ENCODE results near the gene NPAS3.

DNA sequence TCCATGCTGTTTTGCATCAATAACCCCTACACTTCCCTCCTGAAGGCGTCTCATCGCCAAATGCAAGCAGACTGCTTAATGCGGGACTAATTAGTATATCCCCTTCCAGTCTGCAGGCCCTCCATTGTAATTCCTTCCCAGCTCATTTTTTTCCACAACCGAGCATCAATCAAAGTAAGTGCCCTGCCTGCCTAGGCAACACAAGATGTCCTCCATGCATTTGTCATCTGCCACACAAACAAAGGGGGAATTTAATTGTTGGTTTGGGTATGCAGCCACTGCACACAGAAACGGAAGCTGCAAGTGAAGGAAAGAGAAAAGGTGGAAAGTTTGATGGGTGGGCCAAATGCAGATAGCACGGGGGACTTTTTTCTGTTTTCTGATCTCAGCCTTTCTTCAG lies 844.2 kb downstream of the NPAS3 start:
- TF ChIP-seq CTCF (IDR thresholded peaks at IDR 0.05 in 2 of 3, conservative IDR thresholded peaks at IDR 0.05 in 1 of 3; ENCODE audit: borderline replicate concordance in 1 of 3, insufficient read depth in 1 of 3, low read depth in 2 of 3, low read length in 2 of 3) (no peak), MAX (IDR thresholded peaks at IDR 0.05) (no peak), CEBPB (IDR thresholded peaks at IDR 0.05; ENCODE audit: low read depth) (no peak), POLR2A (IDR thresholded peaks at IDR 0.05; ENCODE audit: borderline replicate concordance, extremely low read depth, insufficient read depth, insufficient read length) (no peak), JUND (IDR thresholded peaks at IDR 0.05) (no peak), POLR2AphosphoS5 (IDR thresholded peaks at IDR 0.05; ENCODE audit: low read depth, low read length) (no peak), SP1 (IDR thresholded peaks at IDR 0.05; ENCODE audit: low read depth) (no peak), EZH2 (IDR thresholded peaks at IDR 0.05) (no peak), YY1 (IDR thresholded peaks at IDR 0.05; ENCODE audit: extremely low read depth, insufficient replicate concordance, low read depth, low read length) (no peak), RAD21 (IDR thresholded peaks at IDR 0.05; ENCODE audit: low read depth) (no peak), EGR1 (IDR thresholded peaks at IDR 0.05; ENCODE audit: low read depth) (no peak), FOSL1 (IDR thresholded peaks at IDR 0.05; ENCODE audit: low read depth) (no peak)
